ENCODE data around the gene NCCRP1.

DNA sequence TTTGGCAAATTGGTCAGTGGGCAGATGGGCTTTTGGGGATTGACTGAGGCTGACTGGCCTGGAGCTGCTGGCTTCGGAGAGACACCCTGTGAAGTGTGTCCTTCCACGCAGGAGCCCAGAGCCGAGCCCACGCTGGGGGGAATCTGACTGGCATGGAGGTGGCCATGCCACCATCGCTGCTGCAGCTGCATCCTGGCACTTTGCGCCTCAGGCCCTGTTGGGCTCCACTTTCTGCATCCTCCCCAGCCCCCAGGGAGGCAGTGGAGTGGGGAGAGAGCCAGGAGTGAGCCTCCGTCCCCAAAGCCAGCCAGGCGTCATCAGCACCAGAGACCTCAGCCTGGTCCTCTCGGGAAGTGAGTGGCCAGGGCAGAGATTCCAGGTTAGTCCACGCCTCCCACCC, 17.0 kb upstream of the NCCRP1 start:
- TF ChIP-seq, protein P1, sequence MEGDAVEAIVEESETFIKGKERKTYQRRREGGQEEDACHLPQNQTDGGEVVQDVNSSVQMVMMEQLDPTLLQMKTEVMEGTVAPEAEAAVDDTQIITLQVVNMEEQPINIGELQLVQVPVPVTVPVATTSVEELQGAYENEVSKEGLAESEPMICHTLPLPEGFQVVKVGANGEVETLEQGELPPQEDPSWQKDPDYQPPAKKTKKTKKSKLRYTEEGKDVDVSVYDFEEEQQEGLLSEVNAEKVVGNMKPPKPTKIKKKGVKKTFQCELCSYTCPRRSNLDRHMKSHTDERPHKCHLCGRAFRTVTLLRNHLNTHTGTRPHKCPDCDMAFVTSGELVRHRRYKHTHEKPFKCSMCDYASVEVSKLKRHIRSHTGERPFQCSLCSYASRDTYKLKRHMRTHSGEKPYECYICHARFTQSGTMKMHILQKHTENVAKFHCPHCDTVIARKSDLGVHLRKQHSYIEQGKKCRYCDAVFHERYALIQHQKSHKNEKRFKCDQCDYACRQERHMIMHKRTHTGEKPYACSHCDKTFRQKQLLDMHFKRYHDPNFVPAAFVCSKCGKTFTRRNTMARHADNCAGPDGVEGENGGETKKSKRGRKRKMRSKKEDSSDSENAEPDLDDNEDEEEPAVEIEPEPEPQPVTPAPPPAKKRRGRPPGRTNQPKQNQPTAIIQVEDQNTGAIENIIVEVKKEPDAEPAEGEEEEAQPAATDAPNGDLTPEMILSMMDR (IDR thresholded peaks at IDR 0.05), result no peak
- no peak for TF ChIP-seq POLR2A (IDR thresholded peaks at IDR 0.05)
